ENCODE data around the gene PSME1.

DNA sequence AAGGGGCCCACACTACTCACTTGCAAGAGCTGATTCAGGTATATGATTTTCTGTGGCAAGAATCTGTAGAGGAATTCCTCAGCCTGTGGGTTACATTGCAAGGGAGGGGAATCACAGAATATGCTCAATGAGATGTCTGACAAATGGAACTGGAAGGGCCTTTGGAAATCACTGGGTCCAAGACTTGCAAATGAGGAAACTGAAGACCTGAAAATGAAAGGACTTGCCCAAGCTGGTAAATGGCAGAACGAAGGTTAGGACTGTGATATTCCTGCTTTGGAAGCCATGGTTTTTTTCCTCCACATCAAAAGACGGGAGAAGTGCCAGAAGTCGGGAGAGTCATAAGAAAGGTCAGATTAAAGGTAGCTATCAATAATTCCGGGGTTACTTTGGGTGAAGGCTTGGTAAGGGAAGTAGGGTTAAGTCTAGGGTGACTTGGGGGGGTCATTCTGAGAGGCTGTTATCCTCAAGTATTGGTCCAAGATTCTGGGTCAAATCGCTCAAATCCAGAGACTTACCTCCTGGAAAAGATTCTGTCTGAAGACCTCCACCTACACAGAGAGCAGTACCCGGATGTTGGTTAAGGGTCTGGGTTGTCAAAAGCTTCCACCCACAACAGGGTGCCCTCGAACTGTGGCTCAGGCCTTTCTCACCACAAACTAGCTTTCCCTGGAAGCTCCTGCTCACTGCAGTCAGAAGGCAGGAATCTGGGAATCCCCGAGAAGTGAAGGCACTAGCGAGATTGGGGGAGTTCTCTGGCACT, 9.9 kb downstream of the PSME1 start:
- TF ChIP-seq CTCF (conservative IDR thresholded peaks at IDR 0.05; ENCODE audit: low read length) (no peak), EZH2phosphoT487 (IDR thresholded peaks at IDR 0.05; ENCODE audit: borderline replicate concordance) (no peak)

Measured in Loucy (cell line).